ENCODE results near the gene FOXO1.

FOXO1 gene

GRCh38 chr13:40539576-40540327, 126.7 kb downstream of the FOXO1 start:
- DNase-seq = no peak

GRCh38 chr13:40537146-40537895, 129.1 kb downstream of the FOXO1 start:
- DNase-seq = no peak

GRCh38 chr13:40536443-40537113, 129.9 kb downstream of the FOXO1 start:
- no peak for DNase-seq

GRCh38 chr13:40535345-40535836, 131.1 kb downstream of the FOXO1 start:
- DNase-seq = no peak

- no peak for DNase-seq
These were observed 132.0 kb downstream of the FOXO1 start for GRCh38 chr13:40534456-40534855.

GRCh38 chr13:40533072-40533471, 133.4 kb downstream of the FOXO1 start:
- DNase-seq = no peak

- DNase-seq = no peak
These were observed 135.5 kb downstream of the FOXO1 start for GRCh38 chr13:40530961-40531360.

GRCh38 chr13:40528881-40529280, 137.6 kb downstream of the FOXO1 start:
- DNase-seq = no peak

- DNase-seq = no peak
These were observed 138.5 kb downstream of the FOXO1 start for GRCh38 chr13:40527914-40528313.

- DNase-seq = no peak
These were observed 144.2 kb downstream of the FOXO1 start for GRCh38 chr13:40522282-40522681.

- no peak for DNase-seq
These were observed 145.5 kb downstream of the FOXO1 start for GRCh38 chr13:40520916-40521315.

- no peak for DNase-seq
These were observed 146.8 kb downstream of the FOXO1 start for GRCh38 chr13:40519637-40520036.

- no peak for DNase-seq
These were observed 148.0 kb downstream of the FOXO1 start for GRCh38 chr13:40518481-40518882.

- no peak for DNase-seq
These were observed 148.7 kb downstream of the FOXO1 start for GRCh38 chr13:40517486-40518480.

- no peak for DNase-seq
These were observed 150.7 kb downstream of the FOXO1 start for GRCh38 chr13:40515702-40516101.

GRCh38 chr13:40514802-40515201, 151.6 kb downstream of the FOXO1 start:
- no peak for DNase-seq

- DNase-seq = no peak
These were observed 156.6 kb downstream of the FOXO1 start for GRCh38 chr13:40509876-40510275.

- no peak for DNase-seq
These were observed 157.6 kb downstream of the FOXO1 start for GRCh38 chr13:40508767-40509342.

- DNase-seq = no peak
These were observed 158.3 kb downstream of the FOXO1 start for GRCh38 chr13:40508127-40508526.

- no peak for DNase-seq
These were observed 159.6 kb downstream of the FOXO1 start for GRCh38 chr13:40506592-40507446.

All from SW 1271 (cell line).